H9 (cell line): Measurements from ENCODE around the gene RAB40C. TPM values are rescaled to one million over a fixed set of nuclear protein-coding genes. Genes with fewer than 3 reads are reported as not detected.

ENCODE experiments used
- DNase-seq: peaks from one replicate; pipeline ENCODE4 v3.0.0-alpha.2; 2017
- H2AFZ ChIP-seq: one replicate; pipeline ENCODE4 v1.6.1; 2013; ENCODE audit warnings: mild to moderate bottlenecking, low read length, control low read depth, moderate library complexity
- H2AK5ac ChIP-seq: 2 replicates; pipeline ENCODE4 v1.6.1; 2013; ENCODE audit warnings: low read length, control low read depth, mixed read lengths; ENCODE audit not compliant: insufficient read length
- H2BK120ac ChIP-seq: one replicate; pipeline ENCODE4 v1.6.1; 2013; ENCODE audit warnings: low read depth, mild to moderate bottlenecking, low read length, control low read depth, inconsistent platforms; ENCODE audit not compliant: poor library complexity, severe bottlenecking
- H2BK12ac ChIP-seq: 2 replicates; pipeline ENCODE4 v1.6.1; 2013; ENCODE audit warnings: low read length, control low read depth, mixed read lengths, low read depth; ENCODE audit not compliant: insufficient read length
- H2BK15ac ChIP-seq: 2 replicates; pipeline ENCODE4 v1.6.1; 2013; ENCODE audit warnings: low read depth, low read length, control low read depth
- H2BK20ac ChIP-seq: one replicate; pipeline ENCODE4 v1.6.1; 2013; ENCODE audit warnings: low read depth, mild to moderate bottlenecking, low read length, control low read depth, inconsistent platforms; ENCODE audit not compliant: poor library complexity, severe bottlenecking
- H2BK5ac ChIP-seq: 2 replicates; pipeline ENCODE4 v1.6.1; 2013; ENCODE audit warnings: low read length, control low read depth, mixed read lengths; ENCODE audit not compliant: insufficient read length
- H3K14ac ChIP-seq: 2 replicates; pipeline ENCODE4 v1.6.1; 2013; ENCODE audit warnings: low read length, control low read depth; ENCODE audit not compliant: insufficient read depth
- H3K18ac ChIP-seq: 2 replicates; pipeline ENCODE4 v1.6.1; 2013; ENCODE audit warnings: low read depth, mild to moderate bottlenecking, mixed read lengths, low read length, control low read depth; ENCODE audit not compliant: insufficient read length
- H3K23ac ChIP-seq: 2 replicates; pipeline ENCODE4 v1.6.1; 2013; ENCODE audit warnings: low read length, control low read depth, mixed read lengths, low read depth; ENCODE audit not compliant: insufficient read length
- H3K23me2 ChIP-seq: 2 replicates; pipeline ENCODE4 v1.6.1; 2013; ENCODE audit warnings: low read depth, mild to moderate bottlenecking, mixed read lengths, low read length, control low read depth; ENCODE audit not compliant: insufficient read length, poor library complexity, severe bottlenecking
- H3K27ac ChIP-seq: 2 replicates; pipeline ENCODE4 v1.5.1; 2013; ENCODE audit warnings: low read length, control low read depth, mixed read lengths, low read depth; ENCODE audit not compliant: insufficient read length
- H3K27me3 ChIP-seq: 2 replicates; pipeline ENCODE4 v1.6.1; 2013; ENCODE audit warnings: low read length, control low read depth, inconsistent platforms; ENCODE audit not compliant: insufficient read depth
- H3K4ac ChIP-seq: 2 replicates; pipeline ENCODE4 v1.6.1; 2013; ENCODE audit warnings: low read depth, mild to moderate bottlenecking, control low read depth, inconsistent platforms, low read length, moderate library complexity
- H3K4me1 ChIP-seq: 2 replicates; pipeline ENCODE4 v1.6.1; 2013; ENCODE audit warnings: low read length, control low read depth, inconsistent platforms; ENCODE audit not compliant: insufficient read depth
- H3K4me2 ChIP-seq: 2 replicates; pipeline ENCODE4 v1.6.1; 2013; ENCODE audit warnings: low read length, control low read depth, mixed read lengths; ENCODE audit not compliant: insufficient read length, insufficient read depth
- H3K56ac ChIP-seq: 2 replicates; pipeline ENCODE4 v1.6.1; 2013; ENCODE audit warnings: low read depth, mild to moderate bottlenecking, mixed read lengths, low read length, control low read depth; ENCODE audit not compliant: insufficient read length
- H3K79me1 ChIP-seq: 2 replicates; pipeline ENCODE4 v1.6.1; 2013; ENCODE audit warnings: low read depth, mild to moderate bottlenecking, moderate library complexity, low read length, control low read depth, inconsistent platforms; ENCODE audit not compliant: insufficient read depth, poor library complexity, severe bottlenecking
- H3K79me2 ChIP-seq: 2 replicates; pipeline ENCODE4 v1.6.1; 2013; ENCODE audit warnings: low read length, control low read depth, inconsistent platforms; ENCODE audit not compliant: insufficient read depth
- H3K9ac ChIP-seq: 2 replicates; pipeline ENCODE4 v1.6.1; 2013; ENCODE audit warnings: low read length, control low read depth, mixed read lengths; ENCODE audit not compliant: insufficient read length; ENCODE audit errors: extremely low read depth
- H3K9me3 ChIP-seq: one replicate; pipeline ENCODE4 v1.6.1; 2013; ENCODE audit warnings: low read depth, low read length, inconsistent platforms; ENCODE audit not compliant: control insufficient read depth
- H3T11ph ChIP-seq: one replicate; pipeline ENCODE4 v1.6.1; 2013; ENCODE audit warnings: mild to moderate bottlenecking, low read length, control low read depth, inconsistent platforms
- H4K20me1 ChIP-seq: one replicate; pipeline ENCODE4 v1.6.1; 2013; ENCODE audit not compliant: control insufficient read depth, insufficient read length, insufficient read depth
- H4K5ac ChIP-seq: 2 replicates; pipeline ENCODE4 v1.6.1; 2013; ENCODE audit warnings: low read depth, mild to moderate bottlenecking, mixed read lengths, low read length, control low read depth; ENCODE audit not compliant: insufficient read length
- H4K8ac ChIP-seq: replicated peaks from 2 replicates; pipeline ENCODE4 v1.6.1; 2013; ENCODE audit warnings: low read length, control low read depth, mixed read lengths, low read depth; ENCODE audit not compliant: insufficient read length
- H4K91ac ChIP-seq: 2 replicates; pipeline ENCODE4 v1.6.1; 2013; ENCODE audit warnings: low read depth, mild to moderate bottlenecking, moderate library complexity, mixed read lengths, low read length, control low read depth; ENCODE audit not compliant: insufficient read length
- H3K27ac Mint-ChIP-seq, 3 experiments: 2 replicates in 2 of 3; 3 replicates in 1 of 3; pipeline ENCODE4 v1.8.0; 2020 to 2021; ENCODE audit warnings: mixed read lengths in 3 of 3, mild to moderate bottlenecking in 1 of 3, moderate library complexity in 1 of 3
- H3K27me3 Mint-ChIP-seq: 2 replicates; pipeline ENCODE4 v1.8.0; 2021; ENCODE audit warnings: low read depth, mild to moderate bottlenecking, moderate library complexity, mixed read lengths
- H3K36me3 Mint-ChIP-seq, 3 experiments: 2 replicates in 2 of 3; 3 replicates in 1 of 3; pipeline ENCODE4 v1.8.0; 2020 to 2021; ENCODE audit warnings: low read depth in 3 of 3, mixed read lengths in 3 of 3; ENCODE audit not compliant: insufficient read depth in 1 of 3
- H3K4me1 Mint-ChIP-seq, 2 experiments: 2 replicates each; pipeline ENCODE4 v1.8.0; 2020; ENCODE audit warnings: mixed read lengths in 2 of 2
- H3K4me3 Mint-ChIP-seq, 2 experiments: 2 replicates in 1 of 2; 3 replicates in 1 of 2; pipeline ENCODE4 v1.8.0; 2020 to 2021; ENCODE audit warnings: mild to moderate bottlenecking in 2 of 2, mixed read lengths in 2 of 2, moderate library complexity in 1 of 2
- H3K9me3 Mint-ChIP-seq, 2 experiments: 2 replicates in 1 of 2; 3 replicates in 1 of 2; pipeline ENCODE4 v1.8.0; 2020; ENCODE audit warnings: mild to moderate bottlenecking in 2 of 2, mixed read lengths in 2 of 2, moderate library complexity in 1 of 2
- CTCF ChIP-seq: fragments of 200-600 bp; sonication (generic); conservative IDR thresholded peaks from 3 replicates; pipeline ENCODE4 v1.8.0; 2021; ENCODE audit warnings: antibody characterized with exemption, mild to moderate bottlenecking
- WGBS: extraction: QIAGEN DNeasy Blood & Tissue Kit; methylation state at CpG from one replicate; pipeline ENCODE4 v1.1.7; 2013; ENCODE audit warnings: missing lambda C conversion rate, low lambda C conversion rate, mixed read lengths; ENCODE audit not compliant: insufficient read length; ENCODE audit errors: extremely low coverage; 5-methylcytosine and 5-hydroxymethylcytosine counted together
- total RNA-seq: library from RNA; stranded (reverse); gene quantifications from 2 replicates; pipeline ENCODE4 v1.2.1, GENCODE V29; 2021

Gene RAB40C
- total RNA-seq, 1 experiment from 2014 or later, result 19.1 TPM

GRCh38 chr16:676565-676902 lies 86.7 kb downstream of the RAB40C start:
- no peak overlapping the region for H2BK12ac ChIP-seq
- no peak overlapping the region for H2BK20ac ChIP-seq
- H3K4me3 Mint-ChIP-seq, result no peak overlapping the region
- H2BK15ac ChIP-seq, result no peak overlapping the region
- H4K5ac ChIP-seq, result no peak overlapping the region
- H3K27ac Mint-ChIP-seq, result no peak overlapping the region
- peaks cover 15% of the 10 kb centered on the region for H3K23me2 ChIP-seq
- H2AK5ac ChIP-seq, result no peak overlapping the region
- H3K79me1 ChIP-seq, result no peaks in the 10 kb centered on the region
- H2AFZ ChIP-seq, result no peak overlapping the region
- no peak overlapping the region for H3K27ac ChIP-seq
- H3K4me1 ChIP-seq, result no peaks in the 10 kb centered on the region
- H2BK120ac ChIP-seq, result no peak overlapping the region
- H2BK5ac ChIP-seq, result no peak overlapping the region
- peaks cover 3% of the 10 kb centered on the region; the same call in 1 of the 2 replicates for H3K27me3 Mint-ChIP-seq
- no peak overlapping the region for H3K9ac ChIP-seq
- no peak overlapping the region for H3K18ac ChIP-seq
- H3K4me2 ChIP-seq, result no peak overlapping the region
- H4K91ac ChIP-seq, result no peak overlapping the region
- no peaks in the 10 kb centered on the region for H3K9me3 ChIP-seq
- no peak overlapping the region for H3K56ac ChIP-seq
- no peak overlapping the region for H4K8ac ChIP-seq
- no peak for TF ChIP-seq CTCF
- H3K4ac ChIP-seq, result no peak overlapping the region
- H3K23ac ChIP-seq, result no peak overlapping the region
- peaks cover 9 to 19% (median 12%) of the 10 kb centered on the region in 3 experiments; a peak in 6 of 7 replicates for H3K36me3 Mint-ChIP-seq
- peaks cover 16 to 29% of the 10 kb centered on the region in 2 experiments for H3K4me1 Mint-ChIP-seq
- H3K14ac ChIP-seq, result no peak overlapping the region
- no peaks in the 10 kb centered on the region for H3K27me3 ChIP-seq
- DNase-seq, result no peak
- WGBS, result no CpG with 5 or more reads among the region's 21 CpGs
- H3K9me3 Mint-ChIP-seq, result no peaks in the 10 kb centered on the region
- no peak overlapping the region for H3T11ph ChIP-seq
- H3K79me2 ChIP-seq, result no peaks in the 10 kb centered on the region
- H4K20me1 ChIP-seq, result no peaks in the 10 kb centered on the region
